Measurements from ENCODE around the gene AKAP1. TPM values are rescaled to one million over a fixed set of nuclear protein-coding genes. Genes with fewer than 3 reads are reported as not detected.
"Not testable (repeated sequence)": the region's sequence is repeated elsewhere in the genome, so short reads cannot be mapped to it uniquely, and the experiment has no call there.

AKAP1 gene
- total and polyA plus RNA-seq, 4 donors, result 18.9 to 68.9 (median 54.7) TPM

DNA sequence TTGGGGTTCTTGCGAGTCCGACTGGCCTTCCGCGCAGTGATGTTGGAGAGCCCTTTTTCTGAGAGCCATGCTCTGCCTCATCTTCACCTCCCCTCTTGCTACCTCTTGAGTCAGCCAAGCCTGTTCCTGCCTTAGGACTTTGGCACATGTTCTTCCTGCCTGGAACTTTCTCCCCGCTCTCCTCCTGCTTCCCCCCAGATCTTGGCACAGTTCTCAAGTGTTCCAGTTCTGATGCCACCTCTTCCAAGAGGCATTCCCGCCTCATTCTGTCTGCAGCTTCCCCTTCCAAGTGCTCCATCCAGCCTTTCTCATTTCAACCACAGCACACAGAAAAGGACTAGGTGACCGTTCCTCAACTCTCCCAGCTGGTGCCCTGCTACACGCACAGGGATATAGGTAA is 7.7 kb downstream of the AKAP1 start:
- no peaks in the 10 kb centered on the region for H3K36me3 ChIP-seq (ENCODE audit: control insufficient read depth in 1 of 2, insufficient read depth in 2 of 2, low read length in 1 of 2)
- peak; percentile 67 for ATAC-seq (ENCODE audit: low FRiP score)
- WGBS, 2 donors, result 4 to 8% methylated on average over 8 of the region's 8 CpGs
- no peaks in the 10 kb centered on the region for H3K9me3 ChIP-seq (ENCODE audit: control insufficient read depth, low read length)
- intact Hi-C loops (cut with DNase I), result loop anchor here in 1 of 2 donors (2.0 kb wide), 1 partner anchor 16 kb away; no protein-coding TSS in a partner anchor
- H3K27me3 ChIP-seq (ENCODE audit: control insufficient read depth in 1 of 2, insufficient read depth in 2 of 2, low read length in 1 of 2), result no peaks in the 10 kb centered on the region
- H3K4me3 ChIP-seq (ENCODE audit: low read length in 2 of 2), result no peak overlapping the region
- H3K27ac ChIP-seq (ENCODE audit: low read depth in 1 of 2, low read length in 2 of 2), result peak overlapping the region; percentile 94 to 99
- DNase-seq, result peak in 1 of 2 donors; percentile 61
- H3K4me1 ChIP-seq (ENCODE audit: control insufficient read depth in 1 of 2, insufficient read depth in 2 of 2, low read length in 2 of 2), result peaks cover 14 to 20% of the 10 kb centered on the region in 2 donors

DNA sequence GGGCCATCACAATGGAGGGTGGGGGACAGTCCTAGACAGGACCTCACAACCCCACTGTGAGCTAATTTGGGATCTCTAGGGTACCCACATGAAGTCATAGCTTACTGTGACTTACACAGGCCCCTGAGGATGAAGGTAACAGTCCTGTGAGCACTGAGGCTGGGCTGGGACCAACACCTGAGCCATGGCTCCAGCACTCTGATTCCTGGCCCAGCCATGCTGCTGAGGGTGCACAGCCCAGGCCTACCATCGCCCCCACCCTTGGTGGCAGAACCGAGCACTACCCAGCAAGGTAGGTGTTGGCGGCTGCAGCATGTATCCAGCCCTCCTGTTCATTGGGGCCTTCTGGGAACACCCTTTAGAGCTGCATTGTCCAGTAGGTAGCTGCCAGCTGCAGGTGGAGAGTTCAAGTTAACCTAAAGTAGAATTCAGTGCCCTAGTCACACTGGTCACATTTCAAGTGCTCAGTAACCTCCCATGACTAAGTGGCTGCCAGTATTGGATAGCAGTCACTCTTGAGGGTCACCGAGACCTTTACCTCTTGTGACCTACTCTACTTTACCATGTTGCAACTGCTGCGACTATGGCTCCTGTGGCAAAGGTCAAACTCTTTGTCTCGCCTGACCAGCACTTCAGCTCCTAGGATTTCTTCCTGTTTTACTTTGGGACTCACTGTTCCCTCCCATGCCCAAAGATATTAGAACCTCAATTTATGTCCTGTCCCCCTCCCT is 11.6 kb downstream of the AKAP1 start:
- H3K9me3 ChIP-seq (ENCODE audit: control insufficient read depth, low read length), result no peaks in the 10 kb centered on the region
- H3K4me1 ChIP-seq (ENCODE audit: control insufficient read depth in 1 of 2, insufficient read depth in 2 of 2, low read length in 2 of 2), result peaks cover 9 to 13% of the 10 kb centered on the region in 2 donors
- peak overlapping the region; percentile 59 to 99 for H3K27ac ChIP-seq (ENCODE audit: low read depth in 1 of 2, low read length in 2 of 2)
- no peak overlapping the region for H3K4me3 ChIP-seq (ENCODE audit: low read length in 2 of 2)
- intact Hi-C loops (cut with DNase I), result no loop called here
- no peak for ATAC-seq (ENCODE audit: low FRiP score)
- no peaks in the 10 kb centered on the region for H3K27me3 ChIP-seq (ENCODE audit: control insufficient read depth in 1 of 2, insufficient read depth in 2 of 2, low read length in 1 of 2)
- no peak for DNase-seq
- WGBS, 2 donors, result 90 to 93% methylated on average over 6 of the region's 6 CpGs
- H3K36me3 ChIP-seq (ENCODE audit: control insufficient read depth in 1 of 2, insufficient read depth in 2 of 2, low read length in 1 of 2), result no peaks in the 10 kb centered on the region

DNA sequence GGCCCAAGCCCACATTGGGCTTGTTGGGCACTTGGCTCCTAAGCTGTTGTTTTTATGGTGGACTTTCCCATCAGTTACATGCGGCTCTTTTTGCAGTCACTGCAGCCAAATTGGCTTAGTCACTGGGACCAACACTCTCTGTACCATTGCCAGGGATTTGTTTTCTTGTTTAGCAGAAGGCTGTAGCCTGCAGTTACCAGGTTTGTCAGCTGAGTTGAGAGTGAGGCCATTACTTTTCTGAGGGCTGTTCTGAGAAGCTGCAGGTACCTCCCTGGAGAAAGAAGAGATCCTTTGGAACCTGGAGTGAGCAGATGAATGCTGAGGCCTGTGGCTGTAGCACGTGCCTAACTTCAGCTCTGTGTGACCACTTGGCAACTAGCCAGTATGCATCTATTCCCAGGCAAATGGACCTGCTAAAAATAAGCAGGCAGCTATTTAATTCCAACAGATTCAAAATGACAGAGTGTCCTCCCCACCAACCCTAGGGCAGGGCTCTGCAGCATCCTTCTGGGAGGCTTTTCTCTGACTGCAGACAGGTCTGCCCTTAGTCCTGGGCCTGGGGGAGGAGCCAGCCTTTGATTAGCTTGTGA is 12.9 kb downstream of the AKAP1 start:
- DNase-seq, result peak in 1 of 2 donors; percentile 62
- peak; percentile 79 for ATAC-seq (ENCODE audit: low FRiP score)
- Histone ChIP-seq H3K27ac (ENCODE audit: low read depth in 1 of 2, low read length in 2 of 2) (peak overlapping the region; percentile 68 to 99), H3K36me3 (ENCODE audit: control insufficient read depth in 1 of 2, insufficient read depth in 2 of 2, low read length in 1 of 2) (no peaks in the 10 kb centered on the region), H3K27me3 (ENCODE audit: control insufficient read depth in 1 of 2, insufficient read depth in 2 of 2, low read length in 1 of 2) (no peaks in the 10 kb centered on the region), H3K9me3 (ENCODE audit: control insufficient read depth, low read length) (no peaks in the 10 kb centered on the region), H3K4me1 (ENCODE audit: control insufficient read depth in 1 of 2, insufficient read depth in 2 of 2, low read length in 2 of 2) (peaks cover 9 to 13% of the 10 kb centered on the region in 2 donors), H3K4me3 (ENCODE audit: low read length in 2 of 2) (no peak overlapping the region)
- WGBS, 2 donors, result 0 to 4% methylated on average over 2 of the region's 2 CpGs
- intact Hi-C loops (cut with DNase I), result no loop called here

DNA sequence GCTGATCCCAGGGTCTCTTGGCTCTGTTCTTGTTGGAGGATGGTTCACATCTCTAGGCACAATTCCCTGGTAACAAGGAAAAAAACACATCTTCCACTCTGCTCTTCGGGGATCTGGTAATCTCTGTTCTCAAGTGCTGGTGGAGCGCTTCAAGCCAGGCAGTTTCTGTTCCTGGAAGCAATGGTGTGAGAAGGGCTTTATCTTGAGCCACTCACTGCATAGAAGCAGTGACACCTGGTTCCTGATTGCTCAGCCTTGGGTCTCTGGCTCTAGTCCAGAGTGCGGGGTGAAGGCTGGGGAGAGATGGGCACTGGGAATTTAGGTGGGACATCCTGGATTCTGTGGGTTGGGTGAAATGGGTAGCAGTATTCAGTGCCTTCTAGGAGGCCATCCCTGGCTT is 14.1 kb downstream of the AKAP1 start:
- no peaks in the 10 kb centered on the region for H3K9me3 ChIP-seq (ENCODE audit: control insufficient read depth, low read length)
- peaks cover 7 to 9% of the 10 kb centered on the region in 2 donors for H3K4me1 ChIP-seq (ENCODE audit: control insufficient read depth in 1 of 2, insufficient read depth in 2 of 2, low read length in 2 of 2)
- intact Hi-C loops (cut with DNase I), result no loop called here
- H3K36me3 ChIP-seq (ENCODE audit: control insufficient read depth in 1 of 2, insufficient read depth in 2 of 2, low read length in 1 of 2), result no peaks in the 10 kb centered on the region
- H3K4me3 ChIP-seq (ENCODE audit: low read length in 2 of 2), result no peak overlapping the region
- no peak for DNase-seq
- H3K27me3 ChIP-seq (ENCODE audit: control insufficient read depth in 1 of 2, insufficient read depth in 2 of 2, low read length in 1 of 2), result no peaks in the 10 kb centered on the region
- H3K27ac ChIP-seq (ENCODE audit: low read depth in 1 of 2, low read length in 2 of 2), result peak overlapping the region; percentile 1 to 72
- ATAC-seq (ENCODE audit: low FRiP score), result no peak
- WGBS, 2 donors, result 55 to 60% methylated on average over 3 of the region's 3 CpGs

DNA sequence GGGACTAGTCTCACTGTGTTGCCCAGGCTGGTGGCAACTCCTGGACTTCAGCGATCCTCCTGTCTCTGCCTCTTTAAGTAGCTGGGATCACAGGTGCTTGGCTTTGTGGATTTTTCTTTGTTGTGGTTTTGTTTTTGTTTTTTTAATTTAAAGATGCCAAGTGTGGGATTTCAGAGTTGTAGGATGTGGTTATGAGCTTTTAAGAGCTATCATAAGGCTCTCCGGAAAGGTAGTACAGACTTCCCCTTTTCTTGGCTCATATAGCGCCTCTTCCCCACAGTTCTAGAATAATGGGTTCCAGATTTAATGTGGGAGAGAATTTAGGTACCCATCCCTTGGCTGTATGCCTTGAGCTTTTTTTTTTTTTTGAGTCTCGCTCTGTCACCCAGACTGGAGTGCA is 17.1 kb downstream of the AKAP1 start:
- H3K4me1 ChIP-seq (ENCODE audit: control insufficient read depth in 1 of 2, insufficient read depth in 2 of 2, low read length in 2 of 2), result peaks cover 0 to 4% of the 10 kb centered on the region in 2 donors
- intact Hi-C loops (cut with DNase I), result no loop called here

DNA sequence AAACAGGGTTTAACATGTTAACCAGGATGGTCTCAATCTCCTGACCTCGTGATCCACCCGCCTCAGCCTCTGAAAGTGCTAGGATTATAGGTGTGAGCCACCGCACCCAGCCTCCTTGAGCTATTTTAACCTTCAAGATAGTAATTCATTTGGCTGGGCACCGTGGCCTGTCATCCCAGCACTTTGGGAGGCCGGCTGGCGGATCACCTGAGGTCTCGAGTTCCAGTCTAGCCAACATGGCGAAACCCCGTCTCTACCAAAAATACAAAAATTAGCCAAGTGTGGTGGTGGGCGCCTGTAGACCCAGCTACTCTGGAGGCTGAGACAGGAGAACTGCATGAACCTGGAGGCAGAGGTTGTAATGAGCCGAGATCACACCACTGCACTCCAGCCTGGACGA is 17.6 kb downstream of the AKAP1 start:
- ATAC-seq (ENCODE audit: low FRiP score); H3K36me3 ChIP-seq (ENCODE audit: control insufficient read depth in 1 of 2, insufficient read depth in 2 of 2, low read length in 1 of 2); H3K4me3 ChIP-seq (ENCODE audit: low read length in 2 of 2); DNase-seq; H3K27me3 ChIP-seq (ENCODE audit: control insufficient read depth in 1 of 2, insufficient read depth in 2 of 2, low read length in 1 of 2); intact Hi-C loops (cut with DNase I); H3K4me1 ChIP-seq (ENCODE audit: control insufficient read depth in 1 of 2, insufficient read depth in 2 of 2, low read length in 2 of 2); H3K27ac ChIP-seq (ENCODE audit: low read depth in 1 of 2, low read length in 2 of 2); H3K9me3 ChIP-seq (ENCODE audit: control insufficient read depth, low read length): not testable (repeated sequence)
- WGBS, 2 donors, result 88 to 91% methylated on average over 12 of the region's 12 CpGs

More for the DNA sequence above, 17.1 kb downstream of the AKAP1 start:
- Histone ChIP-seq H3K27ac (ENCODE audit: low read depth in 1 of 2, low read length in 2 of 2) (no peak overlapping the region), H3K4me3 (ENCODE audit: low read length in 2 of 2) (no peak overlapping the region), H3K36me3 (ENCODE audit: control insufficient read depth in 1 of 2, insufficient read depth in 2 of 2, low read length in 1 of 2) (peaks cover 0 to 2% of the 10 kb centered on the region in 2 donors), H3K27me3 (ENCODE audit: control insufficient read depth in 1 of 2, insufficient read depth in 2 of 2, low read length in 1 of 2) (no peaks in the 10 kb centered on the region), H3K9me3 (ENCODE audit: control insufficient read depth, low read length) (no peaks in the 10 kb centered on the region)
- no peak for DNase-seq
- ATAC-seq (ENCODE audit: low FRiP score), result no peak
- WGBS, 2 donors, result 94 to 96% methylated on average over 4 of the region's 4 CpGs

DNA sequence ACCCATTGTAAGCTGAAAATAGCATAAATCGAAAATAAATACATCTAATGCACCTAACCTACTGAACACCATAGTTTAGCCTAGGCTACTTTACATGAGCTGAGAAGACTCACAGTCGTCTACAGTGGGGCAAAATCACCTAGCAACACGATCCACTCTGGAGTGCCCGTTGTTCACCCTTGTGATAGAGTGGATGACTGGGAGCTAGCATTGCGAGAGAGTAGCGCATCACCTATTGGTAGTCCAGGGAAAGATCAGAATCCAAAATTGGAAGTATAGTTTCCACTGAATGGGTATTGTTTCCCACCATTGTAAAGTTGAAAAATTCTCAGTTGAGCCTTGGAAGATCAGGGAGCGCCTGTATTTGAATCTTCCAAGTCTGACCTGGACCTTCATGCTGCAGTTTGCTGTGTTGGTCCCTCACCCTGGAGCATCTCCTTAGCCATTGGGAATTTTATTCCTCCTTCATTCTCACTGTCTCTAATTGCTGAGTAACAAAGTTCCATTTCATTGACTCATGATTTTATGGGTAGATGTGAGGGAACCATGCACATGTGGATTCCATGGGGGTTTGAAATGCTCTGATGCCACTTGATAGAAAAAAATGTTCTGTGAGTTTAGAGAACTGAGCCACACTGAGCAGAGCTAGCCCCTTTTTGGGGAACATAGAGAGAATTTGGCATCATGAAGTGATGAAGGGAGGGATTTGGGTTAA is 19.6 kb downstream of the AKAP1 start:
- DNase-seq, result no peak
- Histone ChIP-seq H3K9me3 (ENCODE audit: control insufficient read depth, low read length) (no peaks in the 10 kb centered on the region), H3K4me3 (ENCODE audit: low read length in 2 of 2) (no peak overlapping the region), H3K27ac (ENCODE audit: low read depth in 1 of 2, low read length in 2 of 2) (no peak overlapping the region), H3K4me1 (ENCODE audit: control insufficient read depth in 1 of 2, insufficient read depth in 2 of 2, low read length in 2 of 2) (no peaks in the 10 kb centered on the region), H3K27me3 (ENCODE audit: control insufficient read depth in 1 of 2, insufficient read depth in 2 of 2, low read length in 1 of 2) (no peaks in the 10 kb centered on the region), H3K36me3 (ENCODE audit: control insufficient read depth in 1 of 2, insufficient read depth in 2 of 2, low read length in 1 of 2) (peaks cover 0 to 2% of the 10 kb centered on the region in 2 donors)
- WGBS, 2 donors, result 80 to 82% methylated on average over 7 of the region's 7 CpGs
- no peak for ATAC-seq (ENCODE audit: low FRiP score)
- intact Hi-C loops (cut with DNase I), result no loop called here

DNA sequence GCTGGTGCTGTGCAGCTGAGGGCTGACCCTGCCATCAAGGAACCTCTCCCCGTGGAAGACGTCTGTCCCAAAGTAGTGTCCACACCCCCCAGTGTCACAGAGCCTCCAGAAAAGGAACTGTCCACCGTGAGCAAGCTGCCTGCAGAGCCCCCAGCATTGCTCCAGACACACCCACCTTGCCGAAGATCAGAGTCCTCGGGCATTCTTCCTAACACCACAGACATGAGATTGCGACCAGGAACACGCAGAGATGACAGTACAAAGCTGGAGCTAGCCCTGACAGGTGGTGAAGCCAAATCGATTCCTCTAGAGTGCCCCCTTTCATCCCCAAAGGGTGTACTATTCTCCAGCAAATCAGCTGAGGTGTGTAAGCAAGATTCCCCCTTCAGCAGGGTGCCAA is 20.5 kb downstream of the AKAP1 start:
- Histone ChIP-seq H3K4me3 (ENCODE audit: low read length in 2 of 2) (no peak overlapping the region), H3K9me3 (ENCODE audit: control insufficient read depth, low read length) (no peaks in the 10 kb centered on the region), H3K36me3 (ENCODE audit: control insufficient read depth in 1 of 2, insufficient read depth in 2 of 2, low read length in 1 of 2) (peaks cover 0 to 2% of the 10 kb centered on the region in 2 donors), H3K27ac (ENCODE audit: low read depth in 1 of 2, low read length in 2 of 2) (no peak overlapping the region), H3K4me1 (ENCODE audit: control insufficient read depth in 1 of 2, insufficient read depth in 2 of 2, low read length in 2 of 2) (no peaks in the 10 kb centered on the region), H3K27me3 (ENCODE audit: control insufficient read depth in 1 of 2, insufficient read depth in 2 of 2, low read length in 1 of 2) (no peaks in the 10 kb centered on the region)
- intact Hi-C loops (cut with DNase I), result no loop called here
- ATAC-seq (ENCODE audit: low FRiP score) (no peak), DNase-seq (peak in 1 of 2 donors; percentile 24)
- WGBS, 2 donors, result 82 to 84% methylated on average over 8 of the region's 8 CpGs
